HUDEP-2 (cell line): ENCODE data around the gene RSBN1L.
"Not testable (repeated sequence)": the region's sequence is repeated elsewhere in the genome, so short reads cannot be mapped to it uniquely, and the experiment has no call there.

Source experiments
- DNase-seq, 76 experiments: peaks; one replicate each; lab custom pipeline; 2025; ENCODE audit not compliant: unreplicated experiment in 76 of 76; lab: John Stamatoyannopoulos, UW

Gene RSBN1L

DNA sequence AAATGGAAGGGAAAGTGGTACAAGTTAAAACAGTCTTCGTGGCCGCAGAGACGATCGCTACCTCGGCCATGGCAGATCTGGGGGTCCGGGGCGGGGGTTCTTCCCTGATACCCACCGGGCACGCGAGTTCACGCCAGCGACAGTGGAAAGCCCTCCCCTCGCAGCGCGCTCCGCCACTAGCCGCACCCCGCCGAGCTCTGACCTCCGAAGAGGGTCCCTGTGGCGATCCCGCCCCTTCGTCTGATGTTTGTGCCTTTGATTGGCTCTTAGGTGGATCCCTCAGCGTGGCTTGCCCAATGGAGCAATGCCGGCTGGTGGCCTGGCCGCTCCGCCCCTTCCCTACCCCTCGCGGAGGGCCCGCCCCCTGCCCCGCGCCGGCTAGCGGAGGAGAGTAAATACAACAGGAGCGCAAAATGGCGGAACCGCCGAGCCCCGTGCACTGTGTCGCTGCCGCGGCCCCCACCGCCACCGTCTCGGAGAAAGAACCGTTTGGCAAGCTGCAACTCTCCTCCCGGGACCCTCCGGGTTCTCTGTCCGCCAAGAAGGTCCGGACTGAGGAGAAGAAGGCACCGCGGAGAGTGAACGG lies at the start of gene RSBN1L:
RSBN1L (plus strand) TSS at position 403 of the 586 bp plus-strand sequence; CDS start at position 414, 11 bp downstream.
- peak in 75 of 76 experiments; percentile 32 to 98 (median 94) for DNase-seq

DNA sequence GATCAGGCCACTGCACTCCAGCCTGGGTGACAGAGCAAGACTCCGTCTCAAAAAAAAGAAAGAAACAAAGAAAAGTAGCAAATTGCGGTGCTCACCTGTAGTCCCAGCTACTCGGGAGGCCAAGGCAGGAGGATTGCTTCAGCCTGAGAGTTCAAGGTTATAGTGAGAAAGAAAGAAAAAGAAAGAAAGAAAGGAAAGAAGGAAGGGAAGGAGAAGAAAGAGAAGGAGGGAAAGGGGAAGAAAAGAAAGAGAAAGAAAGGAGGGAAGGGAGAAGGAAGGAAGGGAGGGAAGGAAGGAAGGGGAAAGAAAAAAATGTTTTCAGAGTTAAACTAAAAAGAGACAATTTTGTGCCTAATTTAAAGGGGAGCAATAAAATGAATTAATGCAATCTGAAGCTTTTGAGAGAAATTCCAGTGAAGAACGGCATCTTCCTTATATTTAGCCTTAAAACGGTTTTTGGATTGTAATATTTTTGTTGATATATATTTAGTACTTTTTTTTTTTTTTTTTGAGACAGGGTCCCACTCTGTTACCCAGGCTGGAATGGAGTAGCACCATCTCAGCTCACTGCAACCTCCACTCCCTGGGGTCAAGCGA lies 47.4 kb upstream of the RSBN1L start:
- no peak for DNase-seq

GRCh38 chr7:77649716-77650349 lies 46.4 kb upstream of the RSBN1L start:
- no peak for DNase-seq

GRCh38 chr7:77651575-77652162 lies 44.6 kb upstream of the RSBN1L start:
- DNase-seq = peak in 33 of 76 experiments; percentile 1 to 65 (median 25)

DNA sequence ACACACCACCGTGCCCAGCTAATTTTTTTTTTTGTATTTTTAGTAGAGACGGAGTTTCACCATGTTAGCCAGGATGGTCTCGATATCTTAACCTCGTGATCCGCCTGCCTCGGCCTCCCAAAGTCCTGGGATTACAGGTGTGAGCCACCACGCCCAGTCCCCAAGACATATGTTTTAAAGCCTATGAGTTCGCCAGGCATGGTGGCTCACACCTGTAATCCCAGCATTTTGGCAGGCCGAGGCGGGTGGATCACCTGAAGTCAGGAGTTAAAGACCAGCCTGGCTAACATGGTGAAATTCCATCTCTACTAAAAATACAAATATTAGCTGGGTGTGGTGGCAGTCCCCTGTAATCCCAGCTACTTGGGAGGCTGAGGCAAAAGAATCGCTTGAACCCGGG lies 43.4 kb upstream of the RSBN1L start:
- DNase-seq = not testable (repeated sequence)

GRCh38 chr7:77653572-77653971 lies 42.7 kb upstream of the RSBN1L start:
- DNase-seq = no peak

GRCh38 chr7:77655356-77655755 lies 40.9 kb upstream of the RSBN1L start:
- DNase-seq = no peak

- DNase-seq = no peak
Measured at GRCh38 chr7:77655836-77656455, 40.3 kb upstream of the RSBN1L start.

DNA sequence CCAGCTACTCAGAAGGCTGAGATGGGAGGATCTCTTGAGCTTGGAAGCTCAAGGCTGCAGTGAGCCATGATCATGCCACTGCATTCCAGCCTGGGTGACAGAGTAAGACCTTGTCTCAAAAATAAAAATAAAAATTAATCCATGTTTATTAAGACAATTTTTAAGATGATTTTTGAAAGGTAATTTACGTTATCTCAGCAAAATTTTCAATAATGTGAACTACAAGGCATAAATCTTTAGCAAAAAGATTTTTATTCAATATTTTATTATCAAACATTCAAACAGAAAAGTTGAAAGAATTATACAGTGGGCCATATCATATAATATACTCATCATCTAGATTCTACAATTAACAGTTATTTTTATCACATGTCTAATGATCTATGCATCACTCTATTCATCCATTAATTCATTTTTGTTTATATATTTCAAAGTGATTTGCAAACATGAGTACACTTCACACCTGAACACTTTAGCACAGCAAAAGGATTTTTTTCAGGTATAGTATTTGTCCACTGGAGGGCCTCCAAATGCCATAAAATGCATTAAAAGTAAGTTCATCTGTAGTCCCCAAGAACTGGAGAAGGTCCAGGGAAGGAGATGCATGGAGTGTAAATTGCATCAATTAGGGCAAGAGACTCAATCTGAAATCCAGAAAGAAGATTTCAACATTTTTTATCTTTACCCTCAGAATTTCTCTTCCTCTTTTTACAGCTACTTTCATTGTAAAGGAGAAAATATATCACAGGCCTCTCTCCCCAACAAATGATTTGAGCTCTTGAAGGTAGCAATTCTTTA lies 38.6 kb upstream of the RSBN1L start:
- DNase-seq = peak in 36 of 76 experiments; percentile 4 to 61 (median 38)

DNA sequence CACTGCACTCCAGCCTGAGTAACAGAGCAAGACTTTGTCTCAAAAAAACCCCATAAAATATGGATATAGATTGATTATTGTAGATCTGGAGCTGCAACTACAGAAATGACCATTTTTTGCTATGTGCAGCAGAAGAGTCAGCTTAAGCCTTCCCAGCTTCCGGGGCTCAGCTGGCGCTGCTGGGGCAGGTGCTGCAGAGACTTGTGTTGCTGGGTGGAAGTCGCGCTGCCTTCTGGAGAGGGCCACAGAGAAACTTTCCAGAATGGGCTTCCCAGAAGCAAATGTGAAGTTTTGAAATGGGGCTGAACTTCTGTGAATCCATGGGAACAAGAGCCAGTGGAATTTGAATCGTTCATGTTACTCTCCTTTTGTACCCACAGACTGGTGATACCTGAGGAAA lies 37.3 kb upstream of the RSBN1L start:
- no peak for DNase-seq

DNA sequence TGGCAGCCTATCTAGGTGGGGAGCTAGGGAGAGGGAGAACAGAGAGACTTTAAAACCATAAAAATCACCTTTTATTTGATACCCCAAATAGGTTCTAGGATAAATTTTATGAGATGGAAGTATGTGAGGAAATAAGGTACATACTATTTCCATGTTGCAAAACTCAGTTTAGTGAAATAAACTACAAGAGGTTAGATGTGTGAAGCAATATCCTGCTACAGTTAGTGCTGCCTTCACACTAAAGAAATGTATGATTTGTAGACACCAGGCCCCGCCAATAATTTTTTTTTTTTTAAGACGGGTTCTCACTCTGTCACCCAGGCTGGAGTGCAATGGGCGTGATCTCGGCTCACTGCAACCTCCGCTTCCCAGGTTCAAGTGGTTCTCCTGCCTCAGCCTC lies 34.4 kb upstream of the RSBN1L start:
- DNase-seq = no peak

- DNase-seq = no peak
Measured at GRCh38 chr7:77662869-77663268, 33.4 kb upstream of the RSBN1L start.

- no peak for DNase-seq
Measured at GRCh38 chr7:77664715-77665114, 31.5 kb upstream of the RSBN1L start.

DNA sequence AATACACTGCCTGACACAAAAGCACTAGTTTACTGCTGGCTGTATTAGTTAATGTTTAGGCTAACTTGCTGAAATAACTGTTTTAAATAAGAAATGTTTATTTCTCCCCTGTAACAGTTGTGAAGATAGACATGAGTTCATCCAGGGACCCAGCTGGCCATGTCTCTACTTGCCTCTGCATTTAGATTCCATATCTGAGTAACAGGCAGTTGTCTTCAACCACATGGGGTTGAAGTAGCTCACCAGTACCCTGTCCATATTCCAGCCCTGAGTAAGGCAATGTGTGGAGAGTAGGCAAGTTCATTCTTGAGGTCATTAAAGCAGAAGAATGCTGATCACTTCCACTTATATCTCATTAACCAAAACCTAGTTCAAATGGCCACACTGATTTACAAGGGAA lies 31.1 kb upstream of the RSBN1L start:
- no peak for DNase-seq

- DNase-seq = no peak
Measured at GRCh38 chr7:77667459-77668086, 28.7 kb upstream of the RSBN1L start.

- DNase-seq = no peak
Measured at GRCh38 chr7:77674878-77675277, 21.4 kb upstream of the RSBN1L start.

- DNase-seq = no peak
Measured at GRCh38 chr7:77679608-77680007, 16.7 kb upstream of the RSBN1L start.

- no peak for DNase-seq
Measured at GRCh38 chr7:77680266-77680665, 16.0 kb upstream of the RSBN1L start.

DNA sequence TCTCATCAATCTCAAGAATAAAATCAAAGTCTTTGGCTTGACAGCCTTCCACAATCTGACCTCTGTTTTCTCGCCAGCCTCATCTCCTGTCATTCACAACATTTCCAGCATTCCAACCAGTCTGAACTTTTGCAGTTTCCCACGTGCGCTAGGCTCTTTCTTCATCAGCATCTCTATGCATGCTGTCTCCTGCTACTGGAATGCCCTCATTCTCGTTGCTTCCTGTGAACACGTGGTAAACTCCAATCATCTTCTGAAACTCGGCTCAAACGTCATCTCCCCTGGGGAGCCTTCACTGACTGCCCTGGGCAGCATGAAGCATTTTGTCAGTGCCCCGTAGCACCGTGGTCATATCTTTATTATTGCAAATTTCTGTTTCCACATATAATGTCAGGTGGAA lies 12.2 kb upstream of the RSBN1L start:
- no peak for DNase-seq

GRCh38 chr7:77685233-77685632 lies 11.0 kb upstream of the RSBN1L start:
- no peak for DNase-seq
